ENCODE data around the gene TOP2A. TPM values are rescaled to one million over a fixed set of nuclear protein-coding genes. Genes with fewer than 3 reads are reported as not detected.
A peak's percentile ranks its signal among the peaks of the same experiment; 100 is the strongest.

Gene TOP2A, protein sequence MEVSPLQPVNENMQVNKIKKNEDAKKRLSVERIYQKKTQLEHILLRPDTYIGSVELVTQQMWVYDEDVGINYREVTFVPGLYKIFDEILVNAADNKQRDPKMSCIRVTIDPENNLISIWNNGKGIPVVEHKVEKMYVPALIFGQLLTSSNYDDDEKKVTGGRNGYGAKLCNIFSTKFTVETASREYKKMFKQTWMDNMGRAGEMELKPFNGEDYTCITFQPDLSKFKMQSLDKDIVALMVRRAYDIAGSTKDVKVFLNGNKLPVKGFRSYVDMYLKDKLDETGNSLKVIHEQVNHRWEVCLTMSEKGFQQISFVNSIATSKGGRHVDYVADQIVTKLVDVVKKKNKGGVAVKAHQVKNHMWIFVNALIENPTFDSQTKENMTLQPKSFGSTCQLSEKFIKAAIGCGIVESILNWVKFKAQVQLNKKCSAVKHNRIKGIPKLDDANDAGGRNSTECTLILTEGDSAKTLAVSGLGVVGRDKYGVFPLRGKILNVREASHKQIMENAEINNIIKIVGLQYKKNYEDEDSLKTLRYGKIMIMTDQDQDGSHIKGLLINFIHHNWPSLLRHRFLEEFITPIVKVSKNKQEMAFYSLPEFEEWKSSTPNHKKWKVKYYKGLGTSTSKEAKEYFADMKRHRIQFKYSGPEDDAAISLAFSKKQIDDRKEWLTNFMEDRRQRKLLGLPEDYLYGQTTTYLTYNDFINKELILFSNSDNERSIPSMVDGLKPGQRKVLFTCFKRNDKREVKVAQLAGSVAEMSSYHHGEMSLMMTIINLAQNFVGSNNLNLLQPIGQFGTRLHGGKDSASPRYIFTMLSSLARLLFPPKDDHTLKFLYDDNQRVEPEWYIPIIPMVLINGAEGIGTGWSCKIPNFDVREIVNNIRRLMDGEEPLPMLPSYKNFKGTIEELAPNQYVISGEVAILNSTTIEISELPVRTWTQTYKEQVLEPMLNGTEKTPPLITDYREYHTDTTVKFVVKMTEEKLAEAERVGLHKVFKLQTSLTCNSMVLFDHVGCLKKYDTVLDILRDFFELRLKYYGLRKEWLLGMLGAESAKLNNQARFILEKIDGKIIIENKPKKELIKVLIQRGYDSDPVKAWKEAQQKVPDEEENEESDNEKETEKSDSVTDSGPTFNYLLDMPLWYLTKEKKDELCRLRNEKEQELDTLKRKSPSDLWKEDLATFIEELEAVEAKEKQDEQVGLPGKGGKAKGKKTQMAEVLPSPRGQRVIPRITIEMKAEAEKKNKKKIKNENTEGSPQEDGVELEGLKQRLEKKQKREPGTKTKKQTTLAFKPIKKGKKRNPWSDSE (N-terminal part only)
- total RNA-seq = 0.79 and 2.0 TPM in 2 replicates

DNA sequence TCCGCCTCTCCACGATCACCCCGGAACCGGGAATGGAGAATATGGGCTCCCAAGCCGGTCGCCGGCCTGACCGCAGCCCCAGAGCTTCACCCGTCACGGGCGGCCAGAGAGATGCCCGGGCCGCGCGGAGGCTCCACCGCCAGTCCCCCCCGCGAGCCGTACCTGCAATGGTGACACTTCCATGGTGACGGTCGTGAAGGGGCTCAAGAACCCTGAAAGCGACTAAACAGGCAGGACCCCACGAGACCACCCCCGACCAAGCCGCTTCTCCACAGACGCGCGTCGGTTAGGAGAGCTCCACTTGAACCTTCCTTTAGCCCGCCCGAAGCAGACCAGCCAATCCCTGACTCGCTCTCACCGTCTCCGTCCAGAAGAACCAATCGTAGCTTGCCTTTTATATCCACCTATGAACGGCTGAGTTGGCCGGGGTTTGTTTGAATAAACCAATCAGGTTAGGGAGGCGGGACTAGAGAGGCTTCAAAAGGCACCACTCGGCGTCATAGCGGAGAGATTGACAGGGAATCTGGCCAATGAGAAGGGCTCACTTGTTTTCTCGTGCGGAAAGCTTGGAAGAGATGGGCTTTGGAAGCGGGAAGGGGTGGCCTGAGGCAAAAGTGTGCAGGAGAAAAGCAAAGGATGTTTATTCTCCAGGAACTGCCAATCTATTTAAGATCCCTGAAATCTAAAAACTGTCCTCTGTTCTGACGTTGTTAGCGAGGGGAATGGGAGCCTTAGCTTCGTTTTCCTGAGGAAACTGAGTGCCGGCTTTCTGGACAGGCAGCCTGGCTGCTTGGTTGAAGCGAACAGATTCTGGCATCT is at the start of gene TOP2A:
TSS of gene TOP2A (minus strand) at position 288 of the 819 bp plus-strand sequence. CDS start at position 183, 105 bp downstream.
- TF ChIP-seq, protein P1, sequence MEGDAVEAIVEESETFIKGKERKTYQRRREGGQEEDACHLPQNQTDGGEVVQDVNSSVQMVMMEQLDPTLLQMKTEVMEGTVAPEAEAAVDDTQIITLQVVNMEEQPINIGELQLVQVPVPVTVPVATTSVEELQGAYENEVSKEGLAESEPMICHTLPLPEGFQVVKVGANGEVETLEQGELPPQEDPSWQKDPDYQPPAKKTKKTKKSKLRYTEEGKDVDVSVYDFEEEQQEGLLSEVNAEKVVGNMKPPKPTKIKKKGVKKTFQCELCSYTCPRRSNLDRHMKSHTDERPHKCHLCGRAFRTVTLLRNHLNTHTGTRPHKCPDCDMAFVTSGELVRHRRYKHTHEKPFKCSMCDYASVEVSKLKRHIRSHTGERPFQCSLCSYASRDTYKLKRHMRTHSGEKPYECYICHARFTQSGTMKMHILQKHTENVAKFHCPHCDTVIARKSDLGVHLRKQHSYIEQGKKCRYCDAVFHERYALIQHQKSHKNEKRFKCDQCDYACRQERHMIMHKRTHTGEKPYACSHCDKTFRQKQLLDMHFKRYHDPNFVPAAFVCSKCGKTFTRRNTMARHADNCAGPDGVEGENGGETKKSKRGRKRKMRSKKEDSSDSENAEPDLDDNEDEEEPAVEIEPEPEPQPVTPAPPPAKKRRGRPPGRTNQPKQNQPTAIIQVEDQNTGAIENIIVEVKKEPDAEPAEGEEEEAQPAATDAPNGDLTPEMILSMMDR (IDR thresholded peaks at IDR 0.05; ENCODE audit: insufficient read depth, low read length, severe bottlenecking) = no peak
- FAIRE-seq (peak; percentile 94), DNase-seq (ENCODE audit: low read depth) (peak; percentile 100)
- H3K4me3 ChIP-seq (ENCODE audit: low read depth, low read length) = peak within 1 kb of the TSS; percentile 86
- H3K36me3 ChIP-seq (ENCODE audit: control insufficient read depth, insufficient read depth, low read length) = no peaks in the 10 kb centered on the region
- no peaks in the 10 kb centered on the region for H3K27me3 ChIP-seq (ENCODE audit: control insufficient read depth, insufficient read depth, low read length)

DNA sequence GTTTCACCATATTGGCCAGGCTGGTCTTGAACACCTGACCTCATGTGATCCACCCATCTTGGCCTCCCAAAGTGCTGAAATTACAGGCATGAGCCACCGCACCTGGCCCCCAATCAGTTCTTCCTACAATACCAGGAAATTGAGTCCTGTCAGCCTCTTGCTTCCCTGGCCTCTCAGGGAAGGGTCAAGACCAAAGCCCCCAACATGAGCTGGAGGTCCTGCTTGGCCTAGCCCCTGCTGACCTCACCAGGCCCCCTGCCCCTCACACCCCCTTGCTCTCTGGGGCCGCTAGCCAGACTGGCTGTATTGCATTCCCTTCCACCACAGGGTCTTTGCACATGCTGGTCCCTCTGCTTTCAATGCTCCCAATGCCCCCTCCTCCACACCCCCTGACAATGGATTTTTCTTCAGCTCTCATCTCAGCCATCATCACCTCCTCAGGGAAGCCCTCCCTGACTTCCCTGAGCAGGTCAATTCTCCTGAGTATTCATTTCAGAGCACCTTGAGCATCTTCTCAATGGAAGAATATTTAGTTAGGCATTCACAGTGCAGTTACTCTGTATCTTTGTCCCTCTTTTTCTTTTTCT is 49.7 kb upstream of the TOP2A start:
- Histone ChIP-seq H3K4me3 (ENCODE audit: low read depth, low read length) (no peak overlapping the region), H3K36me3 (ENCODE audit: control insufficient read depth, insufficient read depth, low read length) (no peaks in the 10 kb centered on the region), H3K27me3 (ENCODE audit: control insufficient read depth, insufficient read depth, low read length) (no peaks in the 10 kb centered on the region)
- TF ChIP-seq, protein P1 (IDR thresholded peaks at IDR 0.05; ENCODE audit: insufficient read depth, low read length, severe bottlenecking) = no peak
- FAIRE-seq = no peak
- no peak for DNase-seq (ENCODE audit: low read depth)

DNA sequence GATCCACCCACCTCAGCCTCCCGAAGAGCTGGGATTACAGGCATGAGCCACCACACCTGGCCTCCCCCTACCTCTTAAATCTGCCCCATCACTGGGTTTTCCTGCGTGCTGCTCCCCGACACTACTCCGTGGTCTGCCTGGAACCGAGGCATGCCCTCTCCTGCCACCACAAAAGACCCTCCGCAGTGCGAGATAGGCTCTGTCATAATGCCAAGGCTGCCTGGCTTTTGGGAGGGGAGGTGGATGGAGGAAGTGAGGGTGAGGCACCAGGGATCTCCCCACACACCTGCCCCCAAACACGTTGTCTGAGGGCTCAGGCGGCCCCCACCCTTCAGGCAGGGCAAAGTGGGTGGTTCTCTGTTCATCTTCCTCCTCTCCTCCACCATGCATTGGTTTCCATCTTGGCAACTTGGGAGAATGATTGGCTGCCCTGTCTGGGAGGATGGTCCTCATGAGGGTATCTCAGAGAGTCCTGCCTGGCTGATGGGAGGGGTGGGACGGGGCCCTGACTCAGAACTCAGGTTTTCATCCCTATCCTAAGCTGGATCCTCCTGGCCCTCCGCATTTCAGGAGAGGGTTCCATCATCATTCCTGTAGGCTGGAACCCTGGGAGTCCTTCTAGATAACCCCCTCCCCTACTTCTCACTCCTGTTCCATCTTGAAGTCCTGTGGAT is 48.7 kb upstream of the TOP2A start:
- Histone ChIP-seq H3K27me3 (ENCODE audit: control insufficient read depth, insufficient read depth, low read length) (no peaks in the 10 kb centered on the region), H3K4me3 (ENCODE audit: low read depth, low read length) (no peak overlapping the region), H3K36me3 (ENCODE audit: control insufficient read depth, insufficient read depth, low read length) (no peaks in the 10 kb centered on the region)
- TF ChIP-seq, protein P1 (IDR thresholded peaks at IDR 0.05; ENCODE audit: insufficient read depth, low read length, severe bottlenecking) = no peak
- FAIRE-seq = no peak
- DNase-seq (ENCODE audit: low read depth) = no peak

DNA sequence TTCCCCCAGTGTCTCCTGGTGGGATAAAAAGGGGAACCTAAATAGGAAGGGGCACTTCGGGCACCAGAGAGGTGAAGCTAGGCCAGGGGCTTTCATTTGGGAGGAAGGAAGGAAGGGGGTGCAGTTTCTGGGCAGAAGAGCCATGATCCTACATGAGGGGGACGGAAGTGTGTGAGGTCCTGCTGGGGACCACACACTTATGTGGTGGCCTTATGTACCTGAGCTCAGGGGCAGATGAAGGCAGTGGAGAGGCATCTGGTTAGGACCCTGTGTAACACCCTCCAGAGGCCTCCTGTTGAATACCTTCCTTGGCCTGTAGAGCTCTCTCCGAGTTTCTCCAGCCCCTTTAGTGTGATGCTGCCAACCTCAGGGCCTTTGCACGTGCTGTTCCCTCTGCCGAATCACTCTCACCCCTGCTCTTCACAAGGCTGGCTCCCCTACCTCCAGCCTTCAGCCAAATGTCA is 46.7 kb upstream of the TOP2A start:
- TF ChIP-seq, protein P1 (IDR thresholded peaks at IDR 0.05; ENCODE audit: insufficient read depth, low read length, severe bottlenecking) = no peak
- DNase-seq (ENCODE audit: low read depth) (no peak), FAIRE-seq (no peak)
- no peaks in the 10 kb centered on the region for H3K27me3 ChIP-seq (ENCODE audit: control insufficient read depth, insufficient read depth, low read length)
- H3K4me3 ChIP-seq (ENCODE audit: low read depth, low read length) = no peak overlapping the region
- H3K36me3 ChIP-seq (ENCODE audit: control insufficient read depth, insufficient read depth, low read length) = no peaks in the 10 kb centered on the region
